ENCODE results near the gene IP6K1. TPM values are rescaled to one million over a fixed set of nuclear protein-coding genes. Genes with fewer than 3 reads are reported as not detected.
"Not testable (repeated sequence)": the region's sequence is repeated elsewhere in the genome, so short reads cannot be mapped to it uniquely, and the experiment has no call there.

IP6K1 gene
- total RNA-seq, 2 experiments from 2014 or later = 35.2 to 40.2 TPM

GRCh38 chr3:49702672-49703071 is 83.7 kb downstream of the IP6K1 start:
- H3K9me3 Mint-ChIP-seq = no peaks in the 10 kb centered on the region
- POLR2A ChIA-PET = interaction anchor here (1.0 to 1.4 kb wide), 2 partner anchors 20 to 101 kb away, joined by 3 to 5 read pairs; partner anchors contain the start of gene INKA1
- no peak for DNase-seq
- H3K4me3 Mint-ChIP-seq = no peak overlapping the region
- no peak overlapping the region for H3K27ac Mint-ChIP-seq
- peaks cover 3% of the 10 kb centered on the region for H3K4me1 Mint-ChIP-seq
- ATAC-seq (ENCODE audit: low read depth) = no peak
- no peaks in the 10 kb centered on the region for H3K27me3 Mint-ChIP-seq
- H3K36me3 Mint-ChIP-seq = no peaks in the 10 kb centered on the region

DNA sequence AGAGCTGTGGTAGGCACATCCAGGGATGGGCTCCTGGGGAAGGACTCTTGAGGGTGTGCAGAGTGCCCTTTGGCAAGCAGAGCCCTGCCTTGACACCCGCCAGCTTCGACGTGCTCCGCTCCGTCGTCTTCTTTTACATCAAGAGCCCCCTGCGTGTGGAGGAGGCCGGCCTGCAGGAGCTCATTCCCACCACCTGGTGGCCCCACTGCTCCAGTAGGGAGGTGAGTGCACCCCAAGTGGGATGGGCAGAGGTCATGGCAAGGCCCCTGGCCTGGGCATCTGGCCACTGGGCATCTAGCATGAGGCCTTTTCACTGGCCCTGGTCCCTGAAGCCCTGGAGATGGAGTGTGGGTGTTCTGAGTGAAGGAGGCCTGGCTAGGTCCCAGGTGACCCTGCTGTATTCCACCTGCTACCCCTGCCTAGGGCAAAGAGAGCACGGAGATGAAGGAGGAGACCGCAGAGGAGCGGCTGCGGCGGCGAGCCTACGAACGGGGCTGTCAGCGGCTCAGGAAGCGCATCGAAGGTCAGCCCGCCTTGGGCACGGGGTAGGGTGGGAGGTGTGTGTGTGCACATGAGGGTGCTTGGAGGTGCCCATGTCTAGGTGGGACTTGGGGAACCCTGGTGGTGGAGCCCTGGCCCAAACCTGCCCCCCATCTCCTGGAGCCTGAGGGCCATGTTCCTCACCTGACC is 84.8 kb downstream of the IP6K1 start:
- H3K27me3 Mint-ChIP-seq = no peaks in the 10 kb centered on the region
- no peaks in the 10 kb centered on the region for H3K36me3 Mint-ChIP-seq
- POLR2A ChIA-PET = interaction anchor here (0.6 to 1.4 kb wide), 2 partner anchors 23 to 124 kb away, joined by 4 read pairs; partner anchors contain the start of gene GMPPB
- no peak for DNase-seq
- ATAC-seq (ENCODE audit: low read depth) = no peak
- no peak overlapping the region for H3K4me3 Mint-ChIP-seq
- H3K9me3 Mint-ChIP-seq = no peaks in the 10 kb centered on the region
- no peak overlapping the region for H3K27ac Mint-ChIP-seq
- peaks cover 2% of the 10 kb centered on the region for H3K4me1 Mint-ChIP-seq

DNA sequence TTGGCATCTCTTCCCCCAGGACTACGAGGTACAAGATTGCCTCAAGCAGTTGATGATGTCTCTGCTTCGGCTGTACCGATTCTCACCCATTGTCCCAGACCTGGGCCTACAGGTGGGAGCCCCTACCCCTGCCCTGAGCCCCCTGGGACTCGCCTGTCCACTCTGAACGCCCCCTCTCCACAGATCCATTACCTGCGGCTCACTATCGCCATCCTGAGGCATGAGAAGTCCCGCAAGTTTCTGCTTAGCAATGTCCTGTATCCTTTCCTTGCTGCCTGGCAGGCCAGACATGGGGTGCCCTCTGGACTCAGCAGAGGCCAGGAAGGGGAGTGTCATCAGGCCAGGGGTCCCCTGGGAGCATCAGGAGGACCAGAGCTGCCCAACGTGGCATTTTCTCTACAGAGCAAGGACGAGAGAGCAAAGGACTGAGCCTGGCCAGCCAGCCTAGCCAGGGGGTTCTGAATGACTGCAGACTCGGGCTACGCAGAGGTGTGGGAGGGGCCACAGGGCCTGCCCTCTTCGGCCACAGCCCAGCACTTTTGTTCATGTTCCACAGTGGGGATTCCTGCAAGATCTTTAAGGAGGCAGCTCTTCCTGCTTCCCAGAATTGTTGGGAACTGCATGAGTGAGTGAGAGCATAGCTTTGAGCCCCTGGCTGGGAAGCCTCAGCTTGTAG is 85.8 kb downstream of the IP6K1 start:
- POLR2A ChIA-PET = interaction anchor here (1.1 kb wide), 1 partner anchor 12 kb away, joined by 3 read pairs; no protein-coding TSS in a partner anchor
- DNase-seq = no peak
- Mint-ChIP-seq H3K27ac (no peak overlapping the region), H3K27me3 (no peaks in the 10 kb centered on the region), H3K36me3 (no peaks in the 10 kb centered on the region), H3K9me3 (no peaks in the 10 kb centered on the region), H3K4me3 (no peak overlapping the region), H3K4me1 (peaks cover 2% of the 10 kb centered on the region)
- no peak for ATAC-seq (ENCODE audit: low read depth)

- H3K9me3 Mint-ChIP-seq = no peaks in the 10 kb centered on the region
- no peaks in the 10 kb centered on the region for H3K36me3 Mint-ChIP-seq
- peaks cover 2% of the 10 kb centered on the region for H3K4me1 Mint-ChIP-seq
- no peak overlapping the region for H3K27ac Mint-ChIP-seq
- H3K4me3 Mint-ChIP-seq = no peak overlapping the region
- no peaks in the 10 kb centered on the region for H3K27me3 Mint-ChIP-seq
- no peak for DNase-seq
- POLR2A ChIA-PET = interaction anchor here (1.1 kb wide), 1 partner anchor 13 kb away, joined by 3 read pairs; no protein-coding TSS in a partner anchor
- ATAC-seq (ENCODE audit: low read depth) = no peak
These were observed 86.3 kb downstream of the IP6K1 start for GRCh38 chr3:49700014-49700413.

DNA sequence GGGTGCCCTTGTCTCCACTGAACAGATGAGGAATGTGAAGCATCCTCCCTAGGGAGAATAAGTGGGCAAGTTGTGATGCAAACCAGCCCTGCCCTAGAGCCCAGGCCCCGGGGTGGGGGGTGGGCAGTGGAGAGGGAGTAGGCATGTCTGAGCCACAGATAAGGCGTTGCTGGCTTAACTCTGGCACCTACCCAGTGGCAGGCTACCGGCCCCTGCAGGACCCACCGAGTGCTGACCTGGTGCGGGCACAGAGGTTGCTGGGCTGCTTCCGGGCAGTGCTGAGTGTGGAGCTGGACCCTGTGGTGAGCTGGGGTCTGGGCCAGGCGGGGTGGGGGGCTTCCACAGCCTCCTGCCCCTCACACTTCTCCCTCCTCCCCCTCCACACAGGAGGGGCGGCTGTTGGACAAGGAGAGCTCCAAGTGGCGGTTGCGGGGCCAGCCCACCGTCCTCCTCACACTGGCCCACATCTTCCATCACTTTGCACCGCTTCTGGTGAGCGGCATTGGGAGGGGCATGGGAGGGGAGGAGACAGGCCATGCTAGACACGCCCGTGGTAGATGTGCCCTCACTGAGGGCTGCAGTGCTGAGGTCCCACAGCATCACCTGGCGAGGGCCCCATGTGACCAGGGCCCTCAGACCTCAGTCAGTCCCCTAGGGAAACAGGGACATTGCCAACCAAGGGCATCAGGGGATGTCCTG is 86.9 kb downstream of the IP6K1 start:
- Mint-ChIP-seq H3K27me3 (no peaks in the 10 kb centered on the region), H3K36me3 (no peaks in the 10 kb centered on the region), H3K4me3 (no peak overlapping the region), H3K9me3 (no peaks in the 10 kb centered on the region), H3K27ac (no peak overlapping the region), H3K4me1 (peaks cover 2% of the 10 kb centered on the region)
- POLR2A ChIA-PET = no interaction called here
- no peak for DNase-seq
- no peak for ATAC-seq (ENCODE audit: low read depth)

DNA sequence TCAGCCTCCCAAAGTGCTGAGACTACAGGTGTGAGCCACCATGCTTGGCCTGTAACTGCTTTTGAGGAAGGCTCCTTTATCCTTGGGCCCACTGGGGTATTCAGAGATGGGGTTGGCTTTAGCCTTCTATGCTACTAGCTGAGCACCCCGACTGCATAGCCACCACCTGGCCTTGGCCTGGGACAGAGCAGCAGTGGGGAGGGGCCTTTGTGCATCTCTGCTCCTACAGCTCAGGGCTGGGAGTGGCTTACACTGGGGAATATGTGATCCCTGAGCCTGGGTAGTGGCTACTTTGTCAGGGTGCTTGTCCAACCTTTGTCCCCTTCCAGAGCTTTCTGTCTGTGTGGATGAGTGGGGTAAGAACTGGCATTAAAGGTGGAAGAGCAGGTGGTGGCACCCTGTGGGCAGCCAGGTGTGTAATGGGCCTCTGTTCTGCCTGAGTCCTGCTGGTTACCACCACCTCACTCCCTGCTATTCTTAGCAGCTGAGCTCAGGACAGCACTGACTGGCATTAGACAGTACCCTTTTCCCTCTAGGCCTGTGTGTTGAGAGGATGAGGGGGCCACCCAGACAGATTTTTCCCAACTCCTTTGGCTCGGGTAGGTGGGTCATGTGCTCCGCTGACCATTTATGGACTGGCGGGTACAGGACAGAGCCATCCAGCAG is 90.9 kb downstream of the IP6K1 start:
- ATAC-seq (ENCODE audit: low read depth); H3K27me3 Mint-ChIP-seq; H3K4me3 Mint-ChIP-seq; H3K27ac Mint-ChIP-seq; H3K36me3 Mint-ChIP-seq; H3K4me1 Mint-ChIP-seq; H3K9me3 Mint-ChIP-seq; POLR2A ChIA-PET; DNase-seq: not testable (repeated sequence)

DNA sequence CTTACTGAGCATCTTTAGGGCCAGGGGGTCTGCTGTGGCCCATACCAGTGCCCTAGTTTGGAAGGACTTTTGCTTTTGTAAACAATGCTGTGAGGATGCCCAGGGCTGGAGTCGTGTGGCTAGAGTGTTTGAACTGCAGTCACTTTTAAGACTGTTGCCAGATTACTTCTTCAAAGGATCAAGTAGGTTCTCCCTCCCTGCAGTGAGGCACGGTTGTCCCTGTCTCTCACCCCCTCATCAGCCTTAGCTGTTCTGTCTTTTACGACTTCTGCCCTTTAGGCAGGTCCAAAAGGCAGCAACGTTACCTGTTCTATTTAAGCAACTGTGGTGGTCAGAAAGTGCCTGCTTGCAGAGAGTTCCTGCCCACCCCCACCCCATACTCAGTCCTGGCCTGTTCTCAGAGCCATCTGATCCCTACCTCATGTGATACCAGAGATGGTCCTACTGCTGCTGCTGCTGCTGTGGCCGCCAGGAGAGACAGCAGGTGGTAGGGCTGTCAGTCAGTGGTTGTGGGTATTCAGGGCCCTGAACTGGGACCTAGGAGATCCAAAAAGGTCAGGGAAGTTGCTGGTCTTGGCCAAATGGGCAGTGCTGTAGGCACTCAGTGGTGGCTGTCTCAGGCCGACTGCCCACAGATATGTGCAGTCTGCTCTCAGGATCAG is 91.8 kb downstream of the IP6K1 start:
- H3K27ac Mint-ChIP-seq; DNase-seq; ATAC-seq (ENCODE audit: low read depth); H3K36me3 Mint-ChIP-seq; H3K9me3 Mint-ChIP-seq; H3K4me3 Mint-ChIP-seq; H3K27me3 Mint-ChIP-seq; POLR2A ChIA-PET: not testable (repeated sequence)
- H3K4me1 Mint-ChIP-seq = peaks cover 11% of the 10 kb centered on the region

GRCh38 chr3:49691481-49691880 is 94.9 kb downstream of the IP6K1 start:
- POLR2A ChIA-PET, H3K27ac Mint-ChIP-seq, H3K4me3 Mint-ChIP-seq: not testable (repeated sequence)

DNA sequence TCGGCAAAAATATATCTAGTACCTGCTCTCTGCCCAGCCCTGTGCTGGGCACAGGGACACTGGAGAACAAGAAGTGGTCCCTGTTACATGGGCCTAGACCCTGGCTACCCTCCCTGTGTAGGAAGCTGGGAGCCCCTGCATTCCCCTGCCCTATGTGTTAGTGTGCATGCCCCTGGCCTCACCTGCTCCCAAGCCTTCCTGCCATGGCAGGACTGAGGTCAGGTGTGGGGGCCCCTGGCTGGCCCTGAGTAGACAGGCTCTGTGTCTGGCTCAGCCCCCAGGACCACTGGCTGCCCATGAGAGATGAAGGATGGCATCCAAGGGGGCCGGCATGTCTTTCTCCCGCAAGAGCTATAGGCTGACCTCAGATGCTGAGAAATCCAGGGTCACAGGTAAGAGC is 95.5 kb downstream of the IP6K1 start:
- POLR2A ChIA-PET; H3K27me3 Mint-ChIP-seq; H3K9me3 Mint-ChIP-seq; H3K27ac Mint-ChIP-seq; DNase-seq; ATAC-seq (ENCODE audit: low read depth); H3K36me3 Mint-ChIP-seq: not testable (repeated sequence)
- Mint-ChIP-seq H3K4me1 (peaks cover 16% of the 10 kb centered on the region), H3K4me3 (peak overlapping the region; percentile 95)

More at GRCh38 chr3:49691481-49691880, 94.9 kb downstream of the IP6K1 start:
- DNase-seq; H3K36me3 Mint-ChIP-seq; ATAC-seq (ENCODE audit: low read depth); H3K9me3 Mint-ChIP-seq; H3K27me3 Mint-ChIP-seq: not testable (repeated sequence)
- H3K4me1 Mint-ChIP-seq = peaks cover 16% of the 10 kb centered on the region

DNA sequence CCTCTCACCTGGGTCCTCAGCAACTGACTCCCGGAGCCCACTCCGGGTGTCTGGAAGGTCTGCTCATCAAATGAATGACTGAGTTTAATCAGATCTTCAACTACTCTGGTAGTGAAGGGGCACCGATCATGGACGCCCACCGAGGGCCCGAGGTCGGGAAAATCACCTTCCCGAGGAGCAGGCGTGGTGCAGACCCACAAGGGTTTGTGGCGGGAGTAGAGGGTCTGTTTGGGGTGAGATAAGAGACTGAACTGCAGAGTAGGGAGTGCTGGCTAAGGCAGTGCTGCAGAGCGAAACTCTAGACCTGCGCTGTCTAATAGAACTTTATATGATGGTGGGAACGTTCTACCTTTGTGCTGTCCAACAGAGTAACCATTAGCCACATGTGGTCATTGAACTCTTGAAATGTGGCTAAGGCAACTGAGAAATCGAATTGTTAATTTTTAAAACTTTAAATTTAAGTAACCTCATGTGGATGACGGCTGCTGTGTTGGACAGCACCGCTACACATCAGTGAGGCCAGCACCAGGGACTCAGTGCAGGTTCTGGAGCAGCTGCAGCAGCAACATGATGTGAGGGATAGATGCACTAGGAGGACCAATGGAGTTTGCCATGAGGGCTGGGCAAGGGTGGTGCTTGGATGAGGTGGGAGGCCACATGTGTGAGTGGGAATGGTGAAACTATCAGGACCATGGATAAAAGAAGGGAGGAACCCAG is 96.3 kb downstream of the IP6K1 start:
- POLR2A ChIA-PET; H3K27me3 Mint-ChIP-seq; H3K36me3 Mint-ChIP-seq; DNase-seq; ATAC-seq (ENCODE audit: low read depth); H3K9me3 Mint-ChIP-seq: not testable (repeated sequence)
- peak overlapping the region; percentile 95 for H3K4me3 Mint-ChIP-seq
- peak overlapping the region; percentile 95 for H3K27ac Mint-ChIP-seq
- H3K4me1 Mint-ChIP-seq = peaks cover 16% of the 10 kb centered on the region

- Mint-ChIP-seq H3K4me1 (peaks cover 16% of the 10 kb centered on the region), H3K27me3 (no peaks in the 10 kb centered on the region), H3K4me3 (peak within 1 kb of the TSS; percentile 95), H3K27ac (peak within 1 kb of the TSS; percentile 95), H3K9me3 (no peaks in the 10 kb centered on the region), H3K36me3 (peaks cover 3% of the 10 kb centered on the region)
- POLR2A ChIA-PET = no interaction called here
- DNase-seq = peak; percentile 97
- peak; percentile 81 for ATAC-seq (ENCODE audit: low read depth)
These were observed 97.1 kb downstream of the IP6K1 start, which contains the start of the genes MST1 and RNF123 for GRCh38 chr3:49689046-49689907. Gene MST1 (minus strand): TSS chr3:49689474. CDS start chr3:49688691, 783 bp downstream. Gene RNF123 (plus strand): TSS chr3:49689557. CDS start chr3:49691166, 1,609 bp downstream.
